Prostate gland (tissue), 2 donors: ENCODE results near the gene MEAK7. TPM values are rescaled to one million over a fixed set of nuclear protein-coding genes. Genes with fewer than 3 reads are reported as not detected.
"Not testable (repeated sequence)": the region's sequence is repeated elsewhere in the genome, so short reads cannot be mapped to it uniquely, and the experiment has no call there.

Experiments
- DNase-seq: peaks from one replicate; pipeline ENCODE4 v3.0.0-alpha.2; 2019; ENCODE audit warnings: low spot score
- H3K27ac ChIP-seq, 2 donors: fragments of 200-600 bp; sonication (generic); 2 replicates each; pipeline ENCODE4 v1.5.1; 2017 to 2019
- H3K27me3 ChIP-seq: fragments of 200-600 bp; sonication (generic); replicated peaks from 2 replicates; pipeline ENCODE4 v1.5.1; 2019; ENCODE audit not compliant: insufficient read depth
- H3K36me3 ChIP-seq, 2 donors: fragments of 200-600 bp; sonication (generic); 1 replicate in 1 of 2; 2 replicates in 1 of 2; pipeline versions ENCODE4 v1.5.1 to v1.8.1; 2017 to 2019
- H3K4me1 ChIP-seq: fragments of 200-600 bp; sonication (generic); replicated peaks from 2 replicates; pipeline ENCODE4 v1.5.1; 2019
- H3K4me3 ChIP-seq, 2 donors: fragments of 200-600 bp; sonication (generic); 2 replicates each; pipeline ENCODE4 v1.5.1; 2017 to 2019
- H3K9me3 ChIP-seq: fragments of 200-600 bp; sonication (generic); 2 replicates; pipeline ENCODE4 v1.5.1; 2017
- POLR2A ChIP-seq: fragments of 450-650 bp; IDR thresholded peaks from one replicate; pipeline ENCODE4 v1.6.1; 2016; ENCODE audit warnings: antibody characterized with exemption, mild to moderate bottlenecking
- POLR2AphosphoS5 ChIP-seq: sonication (generic); formaldehyde crosslinking; IDR thresholded peaks from one replicate; pipeline ENCODE4 v1.6.1; 2017; ENCODE audit warnings: antibody characterized with exemption
- WGBS: methylation state at CpG from one replicate; pipeline ENCODE4 v1.1.5; 2018; 5-methylcytosine and 5-hydroxymethylcytosine counted together
- intact Hi-C: fragments of 100-400 bp; cut with DNase I; formaldehyde crosslinking; loops from one replicate; pipeline ENCODE4 v1.14.2; 2022
- total RNA-seq, 2 donors: library from RNA; depleted of rRNA; stranded (reverse); fragments of >200 nt; gene quantifications; one replicate each; pipeline ENCODE4 v1.1.0, GENCODE V29; 2016
- TF ChIP-seq, protein P1 (sequence below), 4 experiments: fragments of 200-600 bp in 2 of 4; fragments of 450-650 bp in 2 of 4; sonication (generic) in 2 of 4; IDR thresholded peaks; 1 replicate in 3 of 4; 2 replicates in 1 of 4; pipeline ENCODE4 v1.5.1; 2016 to 2019; ENCODE audit warnings: antibody characterized with exemption in 4 of 4, mild to moderate bottlenecking in 2 of 4, moderate library complexity in 2 of 4

The MEAK7 gene
- total RNA-seq, 2 donors from 2014 or later: 12.4 to 13.7 TPM

GRCh38 chr16:84518804-84519341, 14.4 kb upstream of the MEAK7 start:
- intact Hi-C loops: loop anchor here (10.0 kb wide), 1 partner anchor 436 kb away; no protein-coding TSS in a partner anchor
- Histone ChIP-seq H3K4me3 (no peak overlapping the region), H3K4me1 (no peaks in the 10 kb centered on the region), H3K9me3 (no peaks in the 10 kb centered on the region), H3K36me3 (no peaks in the 10 kb centered on the region), H3K27ac (no peak overlapping the region), H3K27me3 (no peaks in the 10 kb centered on the region)
- no peak for TF ChIP-seq POLR2A
- TF ChIP-seq, protein P1, sequence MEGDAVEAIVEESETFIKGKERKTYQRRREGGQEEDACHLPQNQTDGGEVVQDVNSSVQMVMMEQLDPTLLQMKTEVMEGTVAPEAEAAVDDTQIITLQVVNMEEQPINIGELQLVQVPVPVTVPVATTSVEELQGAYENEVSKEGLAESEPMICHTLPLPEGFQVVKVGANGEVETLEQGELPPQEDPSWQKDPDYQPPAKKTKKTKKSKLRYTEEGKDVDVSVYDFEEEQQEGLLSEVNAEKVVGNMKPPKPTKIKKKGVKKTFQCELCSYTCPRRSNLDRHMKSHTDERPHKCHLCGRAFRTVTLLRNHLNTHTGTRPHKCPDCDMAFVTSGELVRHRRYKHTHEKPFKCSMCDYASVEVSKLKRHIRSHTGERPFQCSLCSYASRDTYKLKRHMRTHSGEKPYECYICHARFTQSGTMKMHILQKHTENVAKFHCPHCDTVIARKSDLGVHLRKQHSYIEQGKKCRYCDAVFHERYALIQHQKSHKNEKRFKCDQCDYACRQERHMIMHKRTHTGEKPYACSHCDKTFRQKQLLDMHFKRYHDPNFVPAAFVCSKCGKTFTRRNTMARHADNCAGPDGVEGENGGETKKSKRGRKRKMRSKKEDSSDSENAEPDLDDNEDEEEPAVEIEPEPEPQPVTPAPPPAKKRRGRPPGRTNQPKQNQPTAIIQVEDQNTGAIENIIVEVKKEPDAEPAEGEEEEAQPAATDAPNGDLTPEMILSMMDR (IDR thresholded peaks at IDR 0.05): no peak
- no peak for TF ChIP-seq POLR2AphosphoS5
- DNase-seq: no peak
- WGBS: 81% methylated on average over 17 of the region's 17 CpGs

- DNase-seq, H3K9me3 ChIP-seq, H3K27ac ChIP-seq, H3K4me1 ChIP-seq, H3K4me3 ChIP-seq, H3K36me3 ChIP-seq, H3K27me3 ChIP-seq: not testable (repeated sequence)
- 100% methylated on average over 3 of the region's 3 CpGs for WGBS
- intact Hi-C loops: loop anchor here (10.0 kb wide), 1 partner anchor 437 kb away; no protein-coding TSS in a partner anchor
Measured at GRCh38 chr16:84518220-84518619, 13.8 kb upstream of the MEAK7 start.

DNA sequence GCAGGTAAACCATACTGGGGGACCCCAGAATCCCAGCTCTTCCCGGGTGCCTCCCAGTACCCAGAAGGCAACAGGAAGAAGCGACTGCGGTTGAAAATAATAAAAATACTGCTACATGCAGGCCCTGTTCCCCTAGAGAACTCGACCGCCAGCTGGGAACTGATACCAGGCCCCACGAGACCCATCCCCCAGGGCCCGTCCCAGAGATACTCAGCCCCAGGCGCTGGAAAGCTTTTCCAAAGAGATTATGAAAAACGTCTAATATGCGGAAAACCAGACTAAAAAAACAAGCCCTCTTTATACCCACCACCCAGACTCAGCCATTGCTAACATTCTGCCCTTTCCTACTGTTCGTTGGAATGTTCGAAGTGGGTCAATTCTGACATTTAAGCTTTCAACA, 12.9 kb upstream of the MEAK7 start:
- H3K27me3 ChIP-seq: no peaks in the 10 kb centered on the region
- no peaks in the 10 kb centered on the region for H3K36me3 ChIP-seq
- no peak for DNase-seq
- 88% methylated on average over 12 of the region's 12 CpGs for WGBS
- no peaks in the 10 kb centered on the region for H3K4me1 ChIP-seq
- intact Hi-C loops: loop anchor here (10.0 kb wide), 1 partner anchor 437 kb away; no protein-coding TSS in a partner anchor
- H3K4me3 ChIP-seq: no peak overlapping the region
- H3K27ac ChIP-seq: no peak overlapping the region
- TF ChIP-seq, protein P1 (IDR thresholded peaks at IDR 0.05): no peak
- TF ChIP-seq POLR2A: no peak
- no peaks in the 10 kb centered on the region for H3K9me3 ChIP-seq

- Histone ChIP-seq H3K4me1 (no peaks in the 10 kb centered on the region), H3K27me3 (no peaks in the 10 kb centered on the region), H3K27ac (no peak overlapping the region), H3K9me3 (no peaks in the 10 kb centered on the region), H3K4me3 (no peak overlapping the region), H3K36me3 (no peaks in the 10 kb centered on the region)
- DNase-seq: no peak
- TF ChIP-seq POLR2A (no peak), POLR2AphosphoS5 (no peak)
- TF ChIP-seq, protein P1 (IDR thresholded peaks at IDR 0.05): no peak
- intact Hi-C loops: loop anchor here (5.0 to 10.0 kb wide), 2 partner anchors 212 to 440 kb away; no protein-coding TSS in a partner anchor
- 82% methylated on average over 26 of the region's 26 CpGs for WGBS
Measured at GRCh38 chr16:84514874-84515835, 10.7 kb upstream of the MEAK7 start.

- Histone ChIP-seq H3K27ac (no peak overlapping the region), H3K4me3 (no peak overlapping the region), H3K9me3 (no peaks in the 10 kb centered on the region), H3K36me3 (no peaks in the 10 kb centered on the region), H3K4me1 (no peaks in the 10 kb centered on the region), H3K27me3 (no peaks in the 10 kb centered on the region)
- no peak for DNase-seq
- intact Hi-C loops: loop anchor here (5.0 to 10.0 kb wide), 2 partner anchors 213 to 440 kb away; no protein-coding TSS in a partner anchor
- 68% methylated on average over 14 of the region's 14 CpGs for WGBS
- no peak for TF ChIP-seq POLR2A
- TF ChIP-seq POLR2AphosphoS5: no peak
- TF ChIP-seq, protein P1 (IDR thresholded peaks at IDR 0.05): no peak
Measured at GRCh38 chr16:84514295-84514873, 9.9 kb upstream of the MEAK7 start.
